ENCODE data around the gene DISP3. TPM values are rescaled to one million over a fixed set of nuclear protein-coding genes. Genes with fewer than 3 reads are reported as not detected.

The DISP3 gene
- total and polyA plus RNA-seq, 9 of the 15 experiments (the other 6 are each of a cell fraction or from before 2014, with no cell fraction given), result 0.03 to 0.19 (median 0.15) TPM; not detected in 5

DNA sequence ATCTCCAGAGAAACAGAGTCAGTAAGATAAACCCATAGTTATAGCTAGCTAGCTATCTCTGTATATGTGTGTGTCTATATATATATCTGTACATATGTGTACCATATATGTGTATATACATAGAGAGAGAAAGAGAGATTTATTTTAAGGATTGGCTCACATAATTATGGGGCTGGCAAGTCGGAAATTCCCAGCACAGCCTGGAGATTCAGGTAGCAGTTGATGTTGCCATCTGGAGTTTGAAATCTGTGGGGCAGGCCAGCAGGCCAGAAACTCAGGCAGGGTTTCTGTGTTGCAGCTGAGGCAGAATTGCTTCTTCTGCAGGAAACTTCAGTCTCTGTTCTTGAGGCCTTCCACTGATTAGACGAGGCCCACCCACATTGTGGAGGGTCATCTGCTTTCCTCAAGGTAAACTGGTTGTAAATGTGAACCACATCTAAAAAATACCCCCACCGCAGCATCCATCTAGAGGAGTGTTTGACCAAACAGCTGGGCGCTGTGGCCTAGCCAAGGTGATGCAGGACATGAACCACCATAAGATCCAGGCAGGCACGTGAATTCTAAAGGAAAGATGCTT is 94.2 kb downstream of the DISP3 start:
- TF ChIP-seq, protein P1, sequence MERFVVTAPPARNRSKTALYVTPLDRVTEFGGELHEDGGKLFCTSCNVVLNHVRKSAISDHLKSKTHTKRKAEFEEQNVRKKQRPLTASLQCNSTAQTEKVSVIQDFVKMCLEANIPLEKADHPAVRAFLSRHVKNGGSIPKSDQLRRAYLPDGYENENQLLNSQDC (CRISPR knock-in tag; IDR thresholded peaks at IDR 0.05), result no peak
- TF ChIP-seq PTTG1 (tag; IDR thresholded peaks at IDR 0.05; ENCODE audit: low read depth), result no peak
- no peak for TF ChIP-seq KLF13 (tag; IDR thresholded peaks at IDR 0.05; ENCODE audit: borderline replicate concordance, low read depth)
- peak; percentile 99 for TF ChIP-seq ZNF134 (CRISPR knock-in tag; conservative IDR thresholded peaks at IDR 0.05)
- 0 out of 2 replicates have a peak, but pooled peaks have one; percentile 26 for TF ChIP-seq FOXM1 (IDR thresholded peaks at IDR 0.05; ENCODE audit: low read depth)
- no peak for TF ChIP-seq FOXM1 (CRISPR knock-in tag; IDR thresholded peaks at IDR 0.05; ENCODE audit: low read depth)
- peak; percentile 69 for TF ChIP-seq RBM25 (IDR thresholded peaks at IDR 0.05; ENCODE audit: low read depth, low read length, severe bottlenecking)
- ChIA-PET CTCF (ENCODE audit: low intra/inter-chr PET ratio) (no interaction called here), POLR2A (interaction anchor here (0.5 to 1.0 kb wide), 3 partner anchors 75 to 600 kb away, joined by 3 to 4 read pairs (median 3); no protein-coding TSS in a partner anchor)
- peaks cover 11% of the 10 kb centered on the region; the same call in 1 of the 2 replicates for H4K20me1 ChIP-seq (replicated peaks; ENCODE audit: control insufficient read depth, insufficient read depth, low read length)
- no peak overlapping the region for H2AFZ ChIP-seq (ENCODE audit: low read depth, low read length)
- peaks cover 0 to 6% of the 10 kb centered on the region in 2 experiments; a peak in 1 of 5 replicates for H3K4me1 ChIP-seq (replicated peaks in 1 of 2; ENCODE audit: control insufficient read depth in 2 of 2, insufficient read depth in 2 of 2, low read length in 2 of 2)
- DNase-seq (ENCODE audit: extremely low read depth in 1 of 4, low spot score in 3 of 4), result no peak
- no peak overlapping the region for H3K9ac ChIP-seq (ENCODE audit: insufficient read depth in 1 of 2, low read depth in 2 of 2, low read length in 2 of 2)
- no peak overlapping the region for H3K4me3 ChIP-seq
- FAIRE-seq, result no peak
- intact Hi-C loops (cut with micrococcal nuclease), result no loop called here
- WGBS (ENCODE audit: insufficient coverage, low coverage, missing lambda C conversion rate), result 3% methylated on average over 5 of the region's 5 CpGs
- H3K27ac ChIP-seq (ENCODE audit: extremely low read depth, low read depth, low read length), result no peak overlapping the region
- H3K9me1 ChIP-seq (ENCODE audit: control insufficient read depth, insufficient read depth, low read length), result no peaks in the 10 kb centered on the region
- in situ Hi-C loops (cut with MboI), result no loop called here
- no peaks in the 10 kb centered on the region for H3K79me2 ChIP-seq (ENCODE audit: control insufficient read depth, insufficient read depth, low read length)
- H3K9me3 ChIP-seq (replicated peaks; ENCODE audit: control insufficient read depth, insufficient read depth, low read depth, low read length), result no peaks in the 10 kb centered on the region
- no peak for ATAC-seq
- BruUV-seq (replicated peaks), result no TSS peak
- H3K4me2 ChIP-seq (ENCODE audit: insufficient read depth, low read length), result no peak overlapping the region
- peaks cover 41 to 84% of the 10 kb centered on the region in 2 experiments for H3K27me3 ChIP-seq (ENCODE audit: control insufficient read depth in 2 of 2, insufficient read depth in 2 of 2, low read length in 2 of 2)
- no peaks in the 10 kb centered on the region for H3K36me3 ChIP-seq (ENCODE audit: control insufficient read depth, insufficient read depth, low read length)
